ENCODE measurements around the gene LEKR1.

GRCh38 chr3:157086775-157087174 is 260.6 kb downstream of the LEKR1 start:
- TF ChIP-seq, protein P1, sequence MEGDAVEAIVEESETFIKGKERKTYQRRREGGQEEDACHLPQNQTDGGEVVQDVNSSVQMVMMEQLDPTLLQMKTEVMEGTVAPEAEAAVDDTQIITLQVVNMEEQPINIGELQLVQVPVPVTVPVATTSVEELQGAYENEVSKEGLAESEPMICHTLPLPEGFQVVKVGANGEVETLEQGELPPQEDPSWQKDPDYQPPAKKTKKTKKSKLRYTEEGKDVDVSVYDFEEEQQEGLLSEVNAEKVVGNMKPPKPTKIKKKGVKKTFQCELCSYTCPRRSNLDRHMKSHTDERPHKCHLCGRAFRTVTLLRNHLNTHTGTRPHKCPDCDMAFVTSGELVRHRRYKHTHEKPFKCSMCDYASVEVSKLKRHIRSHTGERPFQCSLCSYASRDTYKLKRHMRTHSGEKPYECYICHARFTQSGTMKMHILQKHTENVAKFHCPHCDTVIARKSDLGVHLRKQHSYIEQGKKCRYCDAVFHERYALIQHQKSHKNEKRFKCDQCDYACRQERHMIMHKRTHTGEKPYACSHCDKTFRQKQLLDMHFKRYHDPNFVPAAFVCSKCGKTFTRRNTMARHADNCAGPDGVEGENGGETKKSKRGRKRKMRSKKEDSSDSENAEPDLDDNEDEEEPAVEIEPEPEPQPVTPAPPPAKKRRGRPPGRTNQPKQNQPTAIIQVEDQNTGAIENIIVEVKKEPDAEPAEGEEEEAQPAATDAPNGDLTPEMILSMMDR (IDR thresholded peaks at IDR 0.05; ENCODE audit: low read depth, low read length), result no peak
- TF ChIP-seq EZH2phosphoT487 (IDR thresholded peaks at IDR 0.05; ENCODE audit: low read depth), result no peak

All from OCI-LY3 (cell line).